LNCAP (cell line): ENCODE measurements around the gene MAPK14.

ENCODE experiments used
- TF ChIP-seq, protein P1 (sequence below): fragments of 450-650 bp; IDR thresholded peaks from 2 replicates; pipeline ENCODE4 v1.5.1; 2017; ENCODE audit warnings: mild to moderate bottlenecking

Gene MAPK14

GRCh38 chr6:36042618-36043260 is 15.1 kb downstream of the MAPK14 start:
- TF ChIP-seq, protein P1, sequence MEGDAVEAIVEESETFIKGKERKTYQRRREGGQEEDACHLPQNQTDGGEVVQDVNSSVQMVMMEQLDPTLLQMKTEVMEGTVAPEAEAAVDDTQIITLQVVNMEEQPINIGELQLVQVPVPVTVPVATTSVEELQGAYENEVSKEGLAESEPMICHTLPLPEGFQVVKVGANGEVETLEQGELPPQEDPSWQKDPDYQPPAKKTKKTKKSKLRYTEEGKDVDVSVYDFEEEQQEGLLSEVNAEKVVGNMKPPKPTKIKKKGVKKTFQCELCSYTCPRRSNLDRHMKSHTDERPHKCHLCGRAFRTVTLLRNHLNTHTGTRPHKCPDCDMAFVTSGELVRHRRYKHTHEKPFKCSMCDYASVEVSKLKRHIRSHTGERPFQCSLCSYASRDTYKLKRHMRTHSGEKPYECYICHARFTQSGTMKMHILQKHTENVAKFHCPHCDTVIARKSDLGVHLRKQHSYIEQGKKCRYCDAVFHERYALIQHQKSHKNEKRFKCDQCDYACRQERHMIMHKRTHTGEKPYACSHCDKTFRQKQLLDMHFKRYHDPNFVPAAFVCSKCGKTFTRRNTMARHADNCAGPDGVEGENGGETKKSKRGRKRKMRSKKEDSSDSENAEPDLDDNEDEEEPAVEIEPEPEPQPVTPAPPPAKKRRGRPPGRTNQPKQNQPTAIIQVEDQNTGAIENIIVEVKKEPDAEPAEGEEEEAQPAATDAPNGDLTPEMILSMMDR, result no peak

DNA sequence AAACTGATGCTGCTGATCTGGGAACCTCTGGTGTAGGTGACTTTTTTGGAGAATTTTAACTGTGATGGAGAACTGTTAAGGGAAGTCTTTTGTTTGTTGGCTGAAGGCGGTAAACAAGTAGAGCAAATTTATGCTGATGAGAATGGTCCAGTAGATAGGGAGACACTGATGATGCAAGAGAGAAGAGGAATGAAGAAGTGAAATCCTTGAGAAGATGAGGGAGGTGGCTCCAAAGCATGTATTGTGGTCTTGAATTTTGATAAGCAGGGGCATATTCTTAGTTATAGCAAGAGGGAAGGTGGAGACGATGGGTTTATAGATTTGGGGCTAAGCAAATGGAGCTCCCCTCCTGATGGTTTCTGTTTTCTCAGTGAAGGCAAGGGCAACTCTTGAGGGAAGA is 22.0 kb downstream of the MAPK14 start:
- TF ChIP-seq, protein P1, result no peak

DNA sequence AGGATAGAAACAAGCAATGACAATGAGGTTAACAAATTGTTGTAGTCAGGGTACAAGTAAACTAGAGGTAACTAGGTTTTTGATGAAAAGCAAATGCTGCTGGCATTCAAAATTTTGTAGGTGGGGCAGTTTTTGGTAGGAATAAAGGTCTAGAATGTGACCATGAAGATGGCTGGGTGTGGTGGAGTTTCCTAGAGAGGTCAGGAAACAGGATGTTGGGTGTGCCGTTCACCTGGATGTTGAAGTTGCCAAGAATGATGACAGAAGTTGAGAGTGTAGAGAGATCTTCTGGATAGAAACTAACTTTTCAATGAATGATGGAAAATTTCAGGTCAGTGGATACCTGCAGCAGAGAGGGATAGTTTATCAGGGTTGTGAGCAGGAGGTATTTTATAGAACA is 22.7 kb downstream of the MAPK14 start:
- TF ChIP-seq, protein P1, result no peak

GRCh38 chr6:36050947-36051710 is 23.5 kb downstream of the MAPK14 start:
- TF ChIP-seq, protein P1, result no peak

- TF ChIP-seq, protein P1, result no peak
Observed at GRCh38 chr6:36052097-36052496, 24.5 kb downstream of the MAPK14 start.

GRCh38 chr6:36053878-36054277 is 26.3 kb downstream of the MAPK14 start:
- TF ChIP-seq, protein P1, result no peak

- TF ChIP-seq, protein P1, result no peak
Observed at GRCh38 chr6:36054415-36054814, 26.8 kb downstream of the MAPK14 start.
